GM19023 (cell line): ENCODE measurements around the gene MANF.
"Not testable (repeated sequence)": the region's sequence is repeated elsewhere in the genome, so short reads cannot be mapped to it uniquely, and the experiment has no call there.

Experiments used
- ATAC-seq: cut with Tn5 transposase; IDR thresholded peaks from one replicate; pipeline ENCODE4 v1.9.1; 2021; ENCODE audit warnings: mild to moderate bottlenecking, moderate library complexity; ENCODE audit not compliant: unreplicated experiment

Gene MANF

GRCh38 chr3:51384726-51385473 lies at the start of gene MANF:
Gene MANF, plus strand, starts transcription at chr3:51385291. Its CDS starts 52 bp downstream, at chr3:51385343.
- ATAC-seq: peak; percentile 97

- ATAC-seq: no peak
Observed at GRCh38 chr3:51336261-51336660, 48.8 kb upstream of the MANF start.

GRCh38 chr3:51337666-51338065 lies 47.4 kb upstream of the MANF start:
- ATAC-seq: no peak

- ATAC-seq: no peak
Observed at GRCh38 chr3:51338632-51339031, 46.5 kb upstream of the MANF start.

GRCh38 chr3:51340013-51340829 lies 44.9 kb upstream of the MANF start:
- ATAC-seq: no peak

- no peak for ATAC-seq
Observed at GRCh38 chr3:51340989-51341636, 44.0 kb upstream of the MANF start.

GRCh38 chr3:51343918-51344687 lies 41.0 kb upstream of the MANF start:
- ATAC-seq: no peak

GRCh38 chr3:51350751-51351150 lies 34.3 kb upstream of the MANF start:
- no peak for ATAC-seq

GRCh38 chr3:51353131-51353530 lies 32.0 kb upstream of the MANF start:
- ATAC-seq: no peak

- no peak for ATAC-seq
Observed at GRCh38 chr3:51353691-51354090, 31.4 kb upstream of the MANF start.

GRCh38 chr3:51354172-51354571 lies 30.9 kb upstream of the MANF start:
- ATAC-seq: no peak

- no peak for ATAC-seq
Observed at GRCh38 chr3:51354731-51355615, 30.1 kb upstream of the MANF start.

GRCh38 chr3:51355891-51356578 lies 29.1 kb upstream of the MANF start:
- no peak for ATAC-seq

- ATAC-seq: no peak
Observed at GRCh38 chr3:51357856-51358255, 27.2 kb upstream of the MANF start.

GRCh38 chr3:51358981-51359380 lies 26.1 kb upstream of the MANF start:
- ATAC-seq: no peak

GRCh38 chr3:51360806-51361205 lies 24.3 kb upstream of the MANF start:
- ATAC-seq: no peak

GRCh38 chr3:51361746-51362145 lies 23.3 kb upstream of the MANF start:
- ATAC-seq: no peak

GRCh38 chr3:51362476-51362875 lies 22.6 kb upstream of the MANF start:
- ATAC-seq: no peak

- ATAC-seq: not testable (repeated sequence)
Observed at GRCh38 chr3:51368276-51368675, 16.8 kb upstream of the MANF start.
